Trophoblast cell (in vitro differentiated cells and primary cell): Measurements from ENCODE around the gene SAP30BP.

Source experiments
- DNase-seq, 2 donors: peaks; one replicate each; pipeline ENCODE4 v3.0.0-alpha.2; 2016
- H2AFZ ChIP-seq: 2 replicates; pipeline ENCODE4 v1.6.1; 2013; ENCODE audit warnings: low read length, moderate library complexity, mild to moderate bottlenecking; ENCODE audit not compliant: insufficient read depth, poor library complexity
- H2AK5ac ChIP-seq: 2 replicates; pipeline ENCODE4 v1.6.1; 2013; ENCODE audit warnings: mild to moderate bottlenecking, low read length
- H2BK120ac ChIP-seq: 2 replicates; pipeline ENCODE4 v1.6.1; 2013; ENCODE audit warnings: low read length, mild to moderate bottlenecking, moderate library complexity; ENCODE audit not compliant: insufficient read depth, poor library complexity
- H2BK12ac ChIP-seq: 2 replicates; pipeline ENCODE4 v1.6.1; 2013; ENCODE audit warnings: mild to moderate bottlenecking, low read length, moderate library complexity
- H2BK5ac ChIP-seq: 2 replicates; pipeline ENCODE4 v1.6.1; 2013; ENCODE audit warnings: low read length, low read depth, moderate library complexity, mild to moderate bottlenecking; ENCODE audit not compliant: poor library complexity
- H3K14ac ChIP-seq: 2 replicates; pipeline ENCODE4 v1.6.1; 2013; ENCODE audit warnings: mild to moderate bottlenecking, low read length
- H3K18ac ChIP-seq: 2 replicates; pipeline ENCODE4 v1.6.1; 2013; ENCODE audit warnings: mild to moderate bottlenecking, low read length
- H3K23ac ChIP-seq: 2 replicates; pipeline ENCODE4 v1.6.1; 2013; ENCODE audit warnings: low read length
- H3K27ac ChIP-seq: 2 replicates; pipeline ENCODE4 v1.5.1; 2013; ENCODE audit warnings: low read depth, mild to moderate bottlenecking, inconsistent platforms, low read length, moderate library complexity
- H3K27me3 ChIP-seq: 2 replicates; pipeline ENCODE4 v1.6.1; 2013; ENCODE audit warnings: inconsistent platforms, mild to moderate bottlenecking, low read length, moderate library complexity; ENCODE audit not compliant: insufficient read depth
- H3K36me3 ChIP-seq, 2 experiments: 1 replicate in 1 of 2; 2 replicates in 1 of 2; pipeline ENCODE4 v1.6.1; 2013; ENCODE audit warnings: low read length in 2 of 2, mild to moderate bottlenecking in 2 of 2, moderate library complexity in 1 of 2; ENCODE audit not compliant: insufficient read depth in 2 of 2, control insufficient read depth in 1 of 2
- H3K4ac ChIP-seq: 2 replicates; pipeline ENCODE4 v1.6.1; 2013; ENCODE audit warnings: low read depth, mild to moderate bottlenecking, low read length, moderate library complexity
- H3K4me1 ChIP-seq, 2 experiments: 1 replicate in 1 of 2; 2 replicates in 1 of 2; pipeline ENCODE4 v1.6.1; 2013; ENCODE audit warnings: low read length in 2 of 2, mild to moderate bottlenecking in 2 of 2, moderate library complexity in 1 of 2; ENCODE audit not compliant: insufficient read depth in 2 of 2, control insufficient read depth in 1 of 2
- H3K4me2 ChIP-seq: 2 replicates; pipeline ENCODE4 v1.6.1; 2013; ENCODE audit warnings: inconsistent platforms, mild to moderate bottlenecking, low read length, moderate library complexity
- H3K4me3 ChIP-seq: 2 replicates; pipeline ENCODE4 v1.5.1; 2013; ENCODE audit warnings: mild to moderate bottlenecking, low read depth, low read length, inconsistent platforms
- H3K79me1 ChIP-seq: one replicate; pipeline ENCODE4 v1.6.1; 2013; ENCODE audit warnings: low read length
- H3K79me2 ChIP-seq: 2 replicates; pipeline ENCODE4 v1.6.1; 2013; ENCODE audit warnings: low read length, mild to moderate bottlenecking; ENCODE audit not compliant: control insufficient read depth, insufficient read depth, poor library complexity
- H3K9ac ChIP-seq: 2 replicates; pipeline ENCODE4 v1.6.1; 2013; ENCODE audit warnings: mild to moderate bottlenecking, low read length
- H3K9me3 ChIP-seq: 2 replicates; pipeline ENCODE4 v1.6.1; 2013; ENCODE audit warnings: low read depth, mild to moderate bottlenecking, control low read depth, inconsistent platforms, low read length; ENCODE audit not compliant: insufficient read depth
- H4K12ac ChIP-seq: 2 replicates; pipeline ENCODE4 v1.6.1; 2013; ENCODE audit warnings: low read depth, mild to moderate bottlenecking, low read length, moderate library complexity
- H4K8ac ChIP-seq: 2 replicates; pipeline ENCODE4 v1.6.1; 2013; ENCODE audit warnings: low read depth, mild to moderate bottlenecking, low read length, moderate library complexity
- H4K91ac ChIP-seq: one replicate; pipeline ENCODE4 v1.6.1; 2013; ENCODE audit warnings: low read depth, mild to moderate bottlenecking, low read length, moderate library complexity
- WGBS: extraction: QIAGEN DNeasy Blood & Tissue Kit; methylation state at CpG from one replicate; pipeline ENCODE4 v1.1.7; 2013; ENCODE audit warnings: missing lambda C conversion rate; ENCODE audit not compliant: insufficient read length, insufficient coverage; ENCODE audit errors: extremely low coverage; 5-methylcytosine and 5-hydroxymethylcytosine counted together

SAP30BP gene

DNA sequence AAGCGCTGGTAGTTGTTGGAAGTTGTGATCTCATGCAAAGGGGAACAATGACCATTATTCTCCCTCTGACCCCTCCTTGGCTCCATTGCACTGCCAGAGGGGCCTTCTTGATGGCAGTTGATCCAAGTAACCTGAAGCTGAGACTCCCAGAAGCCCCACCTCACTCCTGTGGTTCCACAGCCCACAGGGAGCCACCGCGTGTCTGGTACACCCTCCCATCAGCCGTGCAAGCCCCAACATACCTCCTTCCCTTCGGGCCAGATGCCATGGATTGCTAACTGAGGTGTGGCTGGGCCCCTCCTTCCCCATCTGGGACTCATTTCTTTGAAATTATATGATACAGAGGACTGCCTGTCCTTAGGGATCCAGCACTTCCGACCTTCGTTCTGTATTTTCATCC is 17.8 kb downstream of the SAP30BP start:
- peak; percentile 34 for DNase-seq
- H4K91ac ChIP-seq: peak overlapping the region; percentile 46
- H3K79me2 ChIP-seq: peaks cover 23% of the 10 kb centered on the region
- H3K18ac ChIP-seq: peak overlapping the region; percentile 42
- no peak overlapping the region for H3K14ac ChIP-seq
- H3K4me3 ChIP-seq: no peak overlapping the region
- H2BK5ac ChIP-seq: no peak overlapping the region
- H3K27me3 ChIP-seq: no peaks in the 10 kb centered on the region
- no peak overlapping the region for H3K4me2 ChIP-seq
- H2AFZ ChIP-seq: no peak overlapping the region
- H3K9me3 ChIP-seq: no peaks in the 10 kb centered on the region
- H2BK120ac ChIP-seq: no peak overlapping the region
- no peak overlapping the region for H3K23ac ChIP-seq
- peaks cover 24% of the 10 kb centered on the region for H3K79me1 ChIP-seq
- H4K8ac ChIP-seq: no peak overlapping the region
- H3K4me1 ChIP-seq: peaks cover 44 to 49% of the 10 kb centered on the region in 2 experiments
- no peak overlapping the region for H3K9ac ChIP-seq
- peaks cover 7 to 10% of the 10 kb centered on the region in 2 experiments for H3K36me3 ChIP-seq
- WGBS: no CpG with 5 or more reads among the region's 7 CpGs
- no peak overlapping the region for H2AK5ac ChIP-seq
- peak overlapping the region; percentile 50 for H3K4ac ChIP-seq
- peak overlapping the region; percentile 63 for H3K27ac ChIP-seq
- H2BK12ac ChIP-seq: no peak overlapping the region
- no peak overlapping the region for H4K12ac ChIP-seq

DNA sequence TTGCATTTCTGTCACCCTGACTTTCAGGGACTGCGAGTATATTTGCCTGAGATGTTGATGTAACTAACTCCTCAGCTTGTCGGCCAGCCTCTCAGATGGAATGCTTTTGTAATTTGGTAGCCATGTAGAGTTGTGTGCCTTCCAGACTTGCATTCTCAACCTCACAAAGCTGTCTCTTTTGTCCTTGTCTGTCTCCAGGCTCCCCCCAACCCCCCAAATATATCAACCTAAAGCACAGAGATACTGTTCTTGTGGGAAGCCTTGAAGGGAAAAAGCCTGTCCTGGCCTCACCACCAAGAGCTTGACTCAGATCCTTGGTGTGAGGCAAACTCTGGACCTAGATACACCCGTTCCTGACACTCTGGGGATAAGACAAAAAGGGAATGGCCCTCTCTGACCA is 18.4 kb downstream of the SAP30BP start:
- Histone ChIP-seq H2BK5ac (no peak overlapping the region), H2AFZ (no peak overlapping the region), H3K4me2 (no peak overlapping the region), H3K14ac (no peak overlapping the region), H3K79me2 (peaks cover 25% of the 10 kb centered on the region), H2AK5ac (no peak overlapping the region), H2BK12ac (peak overlapping the region; percentile 8), H3K9me3 (no peaks in the 10 kb centered on the region), H3K36me3 (peaks cover 9 to 11% of the 10 kb centered on the region in 2 experiments), H3K4me1 (peaks cover 44 to 51% of the 10 kb centered on the region in 2 experiments), H2BK120ac (peak overlapping the region; percentile 25), H3K27ac (peak overlapping the region; percentile 37), H4K8ac (peak overlapping the region; percentile 44), H3K18ac (no peak overlapping the region), H4K91ac (peak overlapping the region; percentile 72), H3K23ac (no peak overlapping the region), H3K79me1 (peaks cover 24% of the 10 kb centered on the region), H3K27me3 (no peaks in the 10 kb centered on the region), H3K4ac (peak overlapping the region; percentile 43), H3K4me3 (no peak overlapping the region), H4K12ac (no peak overlapping the region), H3K9ac (no peak overlapping the region)
- WGBS: no CpG with 5 or more reads among the region's 3 CpGs
- peak in 1 of 2 donors; percentile 19 for DNase-seq

DNA sequence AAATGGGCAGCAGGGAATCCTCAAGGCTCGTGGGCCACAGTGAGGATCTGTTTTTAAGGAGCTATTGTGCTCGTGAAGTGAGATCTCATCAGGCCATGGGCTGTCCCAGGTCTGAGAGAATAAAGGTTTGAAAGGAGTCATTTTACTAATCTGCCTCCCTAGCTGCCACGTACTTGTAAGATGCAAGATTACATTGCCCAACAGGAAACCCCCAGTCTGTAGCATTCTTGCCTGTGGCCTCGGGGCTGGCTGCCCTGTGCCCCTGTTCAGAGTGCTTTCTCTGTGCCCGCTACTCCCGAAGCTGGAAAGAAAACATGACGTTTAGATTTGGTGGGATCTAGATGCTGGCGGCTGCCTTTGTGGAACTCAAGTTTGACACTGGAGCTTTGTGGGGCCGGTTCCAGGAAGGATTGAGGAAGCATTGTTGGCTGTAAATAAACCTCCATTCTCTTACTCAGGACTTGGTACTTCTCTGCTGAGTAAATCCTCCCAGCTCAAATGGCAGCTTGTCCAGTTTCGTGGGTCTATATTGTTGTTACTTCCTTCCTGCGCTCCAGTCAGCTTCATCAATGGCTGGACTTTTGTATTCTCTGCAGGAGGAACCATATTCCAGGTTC is 21.2 kb downstream of the SAP30BP start:
- H3K79me2 ChIP-seq: peaks cover 28% of the 10 kb centered on the region
- no peak overlapping the region for H3K23ac ChIP-seq
- H2BK5ac ChIP-seq: peak overlapping the region; percentile 77
- H3K27me3 ChIP-seq: no peaks in the 10 kb centered on the region
- H3K4me1 ChIP-seq: peaks cover 43 to 44% of the 10 kb centered on the region in 2 experiments
- H4K8ac ChIP-seq: peak overlapping the region; percentile 68
- DNase-seq: peak; percentile 83 to 90
- H4K91ac ChIP-seq: peak overlapping the region; percentile 83
- H3K36me3 ChIP-seq: peaks cover 27 to 29% of the 10 kb centered on the region in 2 experiments
- H3K18ac ChIP-seq: peak overlapping the region; percentile 23
- peak overlapping the region; percentile 73 for H2BK120ac ChIP-seq
- H3K14ac ChIP-seq: peak overlapping the region; percentile 62
- H3K4me2 ChIP-seq: no peak overlapping the region
- WGBS: no CpG with 5 or more reads among the region's 11 CpGs
- peak overlapping the region; percentile 25 for H2AK5ac ChIP-seq
- H3K4me3 ChIP-seq: no peak overlapping the region
- peak overlapping the region; percentile 5 for H2BK12ac ChIP-seq
- H3K4ac ChIP-seq: no peak overlapping the region
- H2AFZ ChIP-seq: no peak overlapping the region
- H4K12ac ChIP-seq: no peak overlapping the region
- H3K9me3 ChIP-seq: no peaks in the 10 kb centered on the region
- peaks cover 25% of the 10 kb centered on the region for H3K79me1 ChIP-seq
- no peak overlapping the region for H3K9ac ChIP-seq
- peak overlapping the region; percentile 91 for H3K27ac ChIP-seq

DNA sequence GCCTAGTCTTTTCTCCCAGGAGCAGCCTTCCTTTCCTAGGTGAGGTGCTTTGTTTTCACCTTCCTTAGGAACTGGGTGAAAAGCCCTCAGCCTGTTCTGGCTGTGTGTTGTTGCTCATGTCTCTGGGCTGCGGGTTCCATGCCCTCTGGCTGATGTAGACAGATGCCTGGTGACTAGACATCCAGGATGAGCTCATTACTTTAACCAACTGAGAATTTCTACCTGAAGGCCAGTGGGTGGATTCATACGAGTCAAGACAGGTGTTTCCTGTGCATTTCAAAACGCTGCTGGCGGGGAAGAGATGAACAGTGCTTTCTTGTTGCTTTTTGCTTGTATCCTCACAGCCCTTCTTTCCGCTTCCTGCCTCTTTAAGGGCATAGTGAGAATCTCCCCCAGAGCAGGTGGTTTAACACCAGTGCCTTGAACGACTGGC is 22.3 kb downstream of the SAP30BP start:
- H3K4me1 ChIP-seq: peaks cover 43 to 46% of the 10 kb centered on the region in 2 experiments
- peak; percentile 97 to 98 for DNase-seq
- H4K12ac ChIP-seq: no peak overlapping the region
- no peaks in the 10 kb centered on the region for H3K9me3 ChIP-seq
- peak overlapping the region; percentile 91 for H3K27ac ChIP-seq
- no peak overlapping the region for H2BK12ac ChIP-seq
- H2AFZ ChIP-seq: no peak overlapping the region
- H2BK120ac ChIP-seq: no peak overlapping the region
- no peak overlapping the region for H4K8ac ChIP-seq
- no peak overlapping the region for H3K4me2 ChIP-seq
- peaks cover 35 to 37% of the 10 kb centered on the region in 2 experiments for H3K36me3 ChIP-seq
- no CpG with 5 or more reads among the region's 6 CpGs for WGBS
- peaks cover 23% of the 10 kb centered on the region for H3K79me2 ChIP-seq
- H3K79me1 ChIP-seq: peaks cover 19% of the 10 kb centered on the region
- no peaks in the 10 kb centered on the region for H3K27me3 ChIP-seq
- no peak overlapping the region for H3K4ac ChIP-seq
- no peak overlapping the region for H2BK5ac ChIP-seq
- no peak overlapping the region for H3K18ac ChIP-seq
- no peak overlapping the region for H3K9ac ChIP-seq
- H4K91ac ChIP-seq: no peak overlapping the region
- no peak overlapping the region for H2AK5ac ChIP-seq
- no peak overlapping the region for H3K23ac ChIP-seq
- no peak overlapping the region for H3K14ac ChIP-seq
- no peak overlapping the region for H3K4me3 ChIP-seq
